GM12873 (cell line): ENCODE measurements around the gene DDX19B.

Source experiments
- TF ChIP-seq, protein P1 (sequence below): IDR thresholded peaks from 2 replicates; pipeline ENCODE4 v1.5.1; 2012; ENCODE audit warnings: low read depth, mild to moderate bottlenecking, moderate library complexity, low read length, control low read depth; ENCODE audit not compliant: insufficient read depth; ENCODE audit errors: missing control alignments

Gene DDX19B

GRCh38 chr16:70383421-70383960 is 84.5 kb downstream of the DDX19B start:
- TF ChIP-seq, protein P1, sequence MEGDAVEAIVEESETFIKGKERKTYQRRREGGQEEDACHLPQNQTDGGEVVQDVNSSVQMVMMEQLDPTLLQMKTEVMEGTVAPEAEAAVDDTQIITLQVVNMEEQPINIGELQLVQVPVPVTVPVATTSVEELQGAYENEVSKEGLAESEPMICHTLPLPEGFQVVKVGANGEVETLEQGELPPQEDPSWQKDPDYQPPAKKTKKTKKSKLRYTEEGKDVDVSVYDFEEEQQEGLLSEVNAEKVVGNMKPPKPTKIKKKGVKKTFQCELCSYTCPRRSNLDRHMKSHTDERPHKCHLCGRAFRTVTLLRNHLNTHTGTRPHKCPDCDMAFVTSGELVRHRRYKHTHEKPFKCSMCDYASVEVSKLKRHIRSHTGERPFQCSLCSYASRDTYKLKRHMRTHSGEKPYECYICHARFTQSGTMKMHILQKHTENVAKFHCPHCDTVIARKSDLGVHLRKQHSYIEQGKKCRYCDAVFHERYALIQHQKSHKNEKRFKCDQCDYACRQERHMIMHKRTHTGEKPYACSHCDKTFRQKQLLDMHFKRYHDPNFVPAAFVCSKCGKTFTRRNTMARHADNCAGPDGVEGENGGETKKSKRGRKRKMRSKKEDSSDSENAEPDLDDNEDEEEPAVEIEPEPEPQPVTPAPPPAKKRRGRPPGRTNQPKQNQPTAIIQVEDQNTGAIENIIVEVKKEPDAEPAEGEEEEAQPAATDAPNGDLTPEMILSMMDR = no peak
